Measurements from ENCODE around the gene LRP1. TPM values are rescaled to one million over a fixed set of nuclear protein-coding genes. Genes with fewer than 3 reads are reported as not detected.

LRP1 gene
- total RNA-seq, 2 experiments from 2014 or later = 6.6 to 8.5 TPM

GRCh38 chr12:57106021-57106708, 22.1 kb upstream of the LRP1 start:
- H3K27me3 Mint-ChIP-seq = no peaks in the 10 kb centered on the region
- no peak for ATAC-seq (ENCODE audit: poor library complexity)
- H3K9me3 Mint-ChIP-seq = no peaks in the 10 kb centered on the region
- intact Hi-C loops (cut with DNase I, micrococcal nuclease) = no loop called here
- DNase-seq = no peak
- ChIA-PET POLR2A (interaction anchor here (1.3 to 10.4 kb wide), 2 partner anchors 13 to 27 kb away, joined by 3 to 344 read pairs; partner anchors contain the start of genes NAB2 and NEMP1), CTCF (interaction anchor here (1.8 to 2.5 kb wide), 2 partner anchors 37 to 44 kb away, joined by 5 to 6 read pairs; no protein-coding TSS in a partner anchor)
- Histone ChIP-seq H3K36me3 (ENCODE audit: insufficient read depth, low read length) (peaks cover 64% of the 10 kb centered on the region), H3K4me1 (ENCODE audit: insufficient read depth, low read length) (peaks cover 64% of the 10 kb centered on the region), H3K27me3 (ENCODE audit: control insufficient read depth in 1 of 2, insufficient read depth in 2 of 2, low read length in 2 of 2) (no peaks in the 10 kb centered on the region), H3K4me3 (ENCODE audit: low read length) (no peak overlapping the region), H3K27ac (ENCODE audit: low read depth in 1 of 2, low read length in 2 of 2) (peak overlapping the region in 1 of 2 donors; percentile 37), H3K9me3 (ENCODE audit: control insufficient read depth in 1 of 2, insufficient read depth in 1 of 2, low read length in 2 of 2) (no peaks in the 10 kb centered on the region)
- H3K36me3 Mint-ChIP-seq (ENCODE audit: low read depth) = peaks cover 80% of the 10 kb centered on the region
- TF ChIP-seq CTCF (IDR thresholded peaks at IDR 0.05) = no peak
- peak overlapping the region; percentile 74 for H3K27ac Mint-ChIP-seq
- H3K4me1 Mint-ChIP-seq (ENCODE audit: low read depth) = peaks cover 62% of the 10 kb centered on the region
- H3K4me3 Mint-ChIP-seq = no peak overlapping the region

- no peak for TF ChIP-seq CTCF (IDR thresholded peaks at IDR 0.05)
- peaks cover 70% of the 10 kb centered on the region for H3K4me1 ChIP-seq (ENCODE audit: insufficient read depth, low read length)
- ChIA-PET POLR2A (interaction anchor here (10.4 kb wide), 1 partner anchor 14 kb away, joined by 344 read pairs; the partner anchor contains the start of gene NAB2), CTCF (interaction anchor here (0.6 to 2.5 kb wide), 4 partner anchors 11 to 42 kb away, joined by 3 to 6 read pairs (median 4); no protein-coding TSS in a partner anchor)
- peaks cover 63% of the 10 kb centered on the region for H3K4me1 Mint-ChIP-seq (ENCODE audit: low read depth)
- peaks cover 4% of the 10 kb centered on the region for H3K27me3 Mint-ChIP-seq
- peaks cover 54% of the 10 kb centered on the region for H3K36me3 ChIP-seq (ENCODE audit: insufficient read depth, low read length)
- peak overlapping the region; percentile 74 for H3K27ac Mint-ChIP-seq
- peak overlapping the region; percentile 57 for H3K4me3 Mint-ChIP-seq
- H3K9me3 Mint-ChIP-seq = no peaks in the 10 kb centered on the region
- no peaks in the 10 kb centered on the region for H3K27me3 ChIP-seq (ENCODE audit: control insufficient read depth in 1 of 2, insufficient read depth in 2 of 2, low read length in 2 of 2)
- H3K9me3 ChIP-seq (ENCODE audit: control insufficient read depth in 1 of 2, insufficient read depth in 1 of 2, low read length in 2 of 2) = no peaks in the 10 kb centered on the region
- peak overlapping the region in 1 of 2 donors; percentile 47 for H3K27ac ChIP-seq (ENCODE audit: low read depth in 1 of 2, low read length in 2 of 2)
- peaks cover 80% of the 10 kb centered on the region for H3K36me3 Mint-ChIP-seq (ENCODE audit: low read depth)
- no peak overlapping the region for H3K4me3 ChIP-seq (ENCODE audit: low read length)
- ATAC-seq (ENCODE audit: poor library complexity) (no peak), DNase-seq (no peak)
- intact Hi-C loops (cut with DNase I, micrococcal nuclease) = no loop called here
Measured at GRCh38 chr12:57107456-57108155, 20.7 kb upstream of the LRP1 start.

- Mint-ChIP-seq H3K27ac (peak overlapping the region; percentile 94), H3K27me3 (peaks cover 4% of the 10 kb centered on the region), H3K4me1 (ENCODE audit: low read depth) (peaks cover 60% of the 10 kb centered on the region), H3K4me3 (peak overlapping the region; percentile 96), H3K9me3 (no peaks in the 10 kb centered on the region), H3K36me3 (ENCODE audit: low read depth) (peaks cover 71% of the 10 kb centered on the region)
- POLR2A ChIA-PET = interaction anchor here (3.0 to 10.4 kb wide), 7 partner anchors 16 to 104 kb away, joined by 9 to 344 read pairs (median 48); partner anchors contain the start of genes LRP1, NAB2, NEMP1 and ZBTB39
- H3K36me3 ChIP-seq (ENCODE audit: insufficient read depth, low read length) = peaks cover 42% of the 10 kb centered on the region
- H3K4me3 ChIP-seq (ENCODE audit: low read length) = peak overlapping the region; percentile 95
- no peak for TF ChIP-seq CTCF (IDR thresholded peaks at IDR 0.05)
- H3K9me3 ChIP-seq (ENCODE audit: control insufficient read depth in 1 of 2, insufficient read depth in 1 of 2, low read length in 2 of 2) = no peaks in the 10 kb centered on the region
- intact Hi-C loops (cut with DNase I, micrococcal nuclease) = loop anchor here in 1 of 2 experiments (1.0 kb wide), 1 partner anchor 16 kb away; no protein-coding TSS in a partner anchor
- DNase-seq (no peak), ATAC-seq (ENCODE audit: poor library complexity) (no peak)
- peak overlapping the region; percentile 100 for H3K27ac ChIP-seq (ENCODE audit: low read depth in 1 of 2, low read length in 2 of 2)
- CTCF ChIA-PET = interaction anchor here (0.8 to 5.1 kb wide), 4 partner anchors 8 to 67 kb away, joined by 3 to 141 read pairs (median 3); no protein-coding TSS in a partner anchor
- H3K4me1 ChIP-seq (ENCODE audit: insufficient read depth, low read length) = peaks cover 68% of the 10 kb centered on the region
- H3K27me3 ChIP-seq (ENCODE audit: control insufficient read depth in 1 of 2, insufficient read depth in 2 of 2, low read length in 2 of 2) = no peaks in the 10 kb centered on the region
Measured at GRCh38 chr12:57109207-57110103, 18.8 kb upstream of the LRP1 start.

All from CD4-positive, alpha-beta T cell (primary cell).